Neural crest cell (in vitro differentiated cells): ENCODE results near the gene SBK3. TPM values are rescaled to one million over a fixed set of nuclear protein-coding genes. Genes with fewer than 3 reads are reported as not detected.

Experiments used
- DNase-seq: peaks from one replicate; pipeline ENCODE4 v3.0.0; 2021; ENCODE audit warnings: low read depth, mixed read lengths, low spot score
- H3K27ac Mint-ChIP-seq: one replicate; pipeline ENCODE4 v1.8.0; 2021; ENCODE audit warnings: mild to moderate bottlenecking, mixed read lengths; ENCODE audit not compliant: unreplicated experiment
- H3K27me3 Mint-ChIP-seq: 2 replicates; pipeline ENCODE4 v1.8.0; 2021; ENCODE audit warnings: low read depth, mild to moderate bottlenecking, mixed read lengths
- H3K36me3 Mint-ChIP-seq: 2 replicates; pipeline ENCODE4 v1.8.0; 2021; ENCODE audit warnings: low read depth, mild to moderate bottlenecking, mixed read lengths
- H3K4me1 Mint-ChIP-seq: 2 replicates; pipeline ENCODE4 v1.8.0; 2021; ENCODE audit warnings: mixed read lengths
- H3K4me3 Mint-ChIP-seq: one replicate; pipeline ENCODE4 v1.8.0; 2021; ENCODE audit warnings: mild to moderate bottlenecking, mixed read lengths
- H3K9me3 Mint-ChIP-seq: 2 replicates; pipeline ENCODE4 v1.8.0; 2021; ENCODE audit warnings: mixed read lengths
- CTCF ChIP-seq: fragments of 200-600 bp; sonication (generic); conservative IDR thresholded peaks from 2 replicates; pipeline ENCODE4 v1.5.0; 2021; ENCODE audit warnings: antibody characterized with exemption, mild to moderate bottlenecking
- long read RNA-seq: library from polyadenylated mRNA; unstranded; transcript quantifications from one replicate; pipeline ENCODE4 v2.0.0, GENCODE V29; 2020
- total RNA-seq: library from RNA; stranded (reverse); gene quantifications from 2 replicates; pipeline ENCODE4 v1.2.1, GENCODE V29; 2021

Gene SBK3
- total RNA-seq = 0.39 and 0.68 TPM in 2 replicates
- long read RNA-seq = 0 reads

DNA sequence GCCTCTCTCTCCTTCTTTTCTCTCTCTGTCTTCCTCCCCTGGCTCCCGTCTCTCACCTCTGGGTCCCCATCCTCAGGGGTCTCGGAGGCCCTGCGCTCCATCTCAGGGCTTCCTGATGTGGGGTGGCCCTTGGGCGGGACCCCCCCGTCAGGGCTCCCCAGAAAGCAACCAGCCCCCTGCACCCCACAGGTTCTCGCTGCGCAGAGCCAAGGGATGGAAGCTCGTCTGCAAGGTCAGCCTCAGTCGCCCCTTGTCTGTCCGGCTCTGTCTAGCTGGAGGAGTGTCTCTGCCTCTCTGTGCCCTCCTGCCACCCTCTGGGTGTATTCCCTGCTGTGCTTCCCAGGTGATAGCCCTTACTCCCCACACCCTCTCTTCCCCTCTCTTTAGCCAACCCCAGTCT is at the start of gene SBK3:
TSS of gene SBK3 (minus strand) at position 101 of the 400 bp plus-strand sequence. CDS start at position 101, 0 bp downstream.
- Mint-ChIP-seq H3K27me3 (peaks cover 11% of the 10 kb centered on the region), H3K4me1 (peaks cover 25% of the 10 kb centered on the region), H3K27ac (peak within 1 kb of the TSS; percentile 83), H3K4me3 (no peak within 1 kb of the TSS), H3K9me3 (peaks cover 4% of the 10 kb centered on the region), H3K36me3 (no peaks in the 10 kb centered on the region)
- DNase-seq = no peak
- no peak for TF ChIP-seq CTCF

DNA sequence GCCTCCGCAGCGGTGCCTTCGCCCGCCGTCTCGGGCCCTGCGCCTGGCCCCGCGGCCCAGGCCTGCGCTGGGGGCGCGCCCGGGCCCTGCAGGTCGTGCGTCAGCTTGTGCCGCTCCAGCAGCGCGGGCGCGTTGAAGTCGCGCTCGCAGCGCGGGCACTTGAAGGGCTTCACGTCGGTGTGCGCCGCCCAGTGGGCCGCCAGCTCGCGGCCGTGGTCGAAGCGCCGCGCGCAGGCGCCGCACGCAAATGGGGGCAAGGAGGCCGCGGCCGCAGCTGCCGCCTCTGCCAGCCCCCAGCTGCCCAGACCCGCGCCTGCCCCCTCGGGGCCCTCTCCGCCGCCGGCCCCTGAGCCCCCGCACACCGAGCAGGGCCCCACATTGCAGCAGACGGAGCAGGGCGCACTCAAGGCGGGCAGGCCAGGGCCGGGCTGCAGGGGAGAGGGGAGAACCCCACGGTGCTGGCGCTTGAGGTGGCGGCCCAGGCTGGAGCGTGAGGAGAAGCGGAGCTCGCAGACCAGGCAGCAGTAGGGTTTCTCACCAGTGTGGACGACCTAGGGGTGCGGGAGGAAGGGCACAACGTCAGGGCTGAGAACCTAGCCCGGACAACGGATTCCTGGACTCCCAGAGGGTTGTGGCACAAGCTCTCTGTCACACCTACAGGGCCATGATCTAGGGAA is 47.9 kb upstream of the SBK3 start:
- DNase-seq = no peak
- H3K27ac Mint-ChIP-seq = no peak overlapping the region

GRCh38 chr19:55592391-55593090 is 47.2 kb upstream of the SBK3 start:
- H3K4me1 Mint-ChIP-seq = peaks cover 3% of the 10 kb centered on the region
- DNase-seq = no peak
- no peaks in the 10 kb centered on the region for H3K9me3 Mint-ChIP-seq
- no peaks in the 10 kb centered on the region for H3K27me3 Mint-ChIP-seq
- no peak overlapping the region for H3K4me3 Mint-ChIP-seq
- H3K27ac Mint-ChIP-seq = no peak overlapping the region
- peaks cover 27% of the 10 kb centered on the region for H3K36me3 Mint-ChIP-seq
- TF ChIP-seq CTCF = no peak

More for the DNA sequence above, 47.9 kb upstream of the SBK3 start:
- no peak for TF ChIP-seq CTCF
- Mint-ChIP-seq H3K4me1 (peaks cover 3% of the 10 kb centered on the region), H3K27me3 (no peaks in the 10 kb centered on the region), H3K36me3 (peaks cover 27% of the 10 kb centered on the region), H3K9me3 (no peaks in the 10 kb centered on the region), H3K4me3 (peak overlapping the region; percentile 15)

DNA sequence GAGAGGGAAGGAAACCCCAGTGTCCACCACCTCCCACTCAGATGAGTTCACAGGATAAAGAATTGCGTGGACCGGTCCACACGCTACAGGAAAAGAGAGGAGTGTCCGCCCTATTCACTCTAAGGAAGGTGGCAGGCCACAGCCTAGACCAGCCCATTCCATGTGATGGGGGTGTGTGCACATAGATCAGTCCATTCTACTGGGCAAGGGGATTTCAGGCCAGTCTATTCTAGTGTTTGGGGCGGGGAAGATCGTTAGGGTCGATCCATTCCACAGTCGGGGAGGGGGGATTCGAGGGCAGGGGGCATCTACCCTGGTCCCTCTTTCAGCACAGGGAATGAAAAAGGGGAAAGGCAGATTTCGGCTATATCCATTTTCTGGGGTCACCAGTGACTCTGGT is 46.2 kb upstream of the SBK3 start:
- Mint-ChIP-seq H3K36me3 (peaks cover 23% of the 10 kb centered on the region), H3K9me3 (no peaks in the 10 kb centered on the region), H3K27ac (no peak overlapping the region), H3K4me3 (peak overlapping the region; percentile 57), H3K27me3 (no peaks in the 10 kb centered on the region), H3K4me1 (peaks cover 13% of the 10 kb centered on the region)
- no peak for TF ChIP-seq CTCF
- DNase-seq = no peak

- no peak overlapping the region for H3K27ac Mint-ChIP-seq
- H3K9me3 Mint-ChIP-seq = no peaks in the 10 kb centered on the region
- H3K4me1 Mint-ChIP-seq = peaks cover 23% of the 10 kb centered on the region
- TF ChIP-seq CTCF = no peak
- H3K27me3 Mint-ChIP-seq = no peaks in the 10 kb centered on the region
- no peak for DNase-seq
- H3K36me3 Mint-ChIP-seq = peaks cover 14% of the 10 kb centered on the region
- peak overlapping the region; percentile 57 for H3K4me3 Mint-ChIP-seq
Observed at GRCh38 chr19:55590617-55591016, 45.3 kb upstream of the SBK3 start.
